ENCODE data around the gene RNF43. TPM values are rescaled to one million over a fixed set of nuclear protein-coding genes. Genes with fewer than 3 reads are reported as not detected.

The RNF43 gene
- total and polyA plus RNA-seq, 2 of the 13 experiments (the other 11 are each of a cell fraction or from before 2014, with no cell fraction given): 31.0 to 53.4 TPM

- no peak for TF ChIP-seq ZNF431 (CRISPR knock-in tag; IDR thresholded peaks at IDR 0.05; ENCODE audit: borderline replicate concordance, low read depth)
- TF ChIP-seq ZNF615 (CRISPR knock-in tag; IDR thresholded peaks at IDR 0.05; ENCODE audit: borderline replicate concordance): no peak
- no peak for TF ChIP-seq KDM6A (CRISPR knock-in tag; IDR thresholded peaks at IDR 0.05; ENCODE audit: low read depth)
- TF ChIP-seq ZNF891 (CRISPR knock-in tag; IDR thresholded peaks at IDR 0.05): no peak
- TF ChIP-seq CREM (IDR thresholded peaks at IDR 0.05): 0 out of 2 replicates have a peak, but pooled peaks have one; percentile 3
- TF ChIP-seq CREM (CRISPR knock-in tag; IDR thresholded peaks at IDR 0.05): no peak
- peak; percentile 3; the same call in 1 of the 2 replicates for TF ChIP-seq RXRB (CRISPR knock-in tag; IDR thresholded peaks at IDR 0.05; ENCODE audit: borderline replicate concordance)
- 0 out of 4 replicates have a peak, but pooled peaks of 1 of the 2 experiments have one; percentile 9 for TF ChIP-seq NR2F1 (CRISPR knock-in tag; IDR thresholded peaks at IDR 0.05)
- no peak for TF ChIP-seq ZBTB44 (CRISPR knock-in tag; IDR thresholded peaks at IDR 0.05)
- no peak for TF ChIP-seq NFIB (CRISPR knock-in tag; IDR thresholded peaks at IDR 0.05; ENCODE audit: borderline replicate concordance)
- TF ChIP-seq FOXC1 (CRISPR knock-in tag; IDR thresholded peaks at IDR 0.05; ENCODE audit: borderline replicate concordance): no peak
- TF ChIP-seq MED13 (CRISPR knock-in tag; IDR thresholded peaks at IDR 0.05): no peak
Observed at GRCh38 chr17:58382872-58383242, 34.5 kb downstream of the RNF43 start (continued).
